HAP-1 (cell line): ENCODE results near the gene CRELD2.

Experiments used
- DNase-seq, 2 experiments: peaks; one replicate each; pipeline ENCODE4 v3.0.0-alpha.2; 2016 to 2020; ENCODE audit warnings: low spot score in 2 of 2
- H3K27me3 ChIP-seq: fragments of 250-450 bp; sonication (Bioruptor Pico); 2 replicates; pipeline ENCODE4 v1.5.1; 2020; ENCODE audit warnings: low read depth, mild to moderate bottlenecking, moderate library complexity
- H3K36me3 ChIP-seq: fragments of 250-450 bp; sonication (Bioruptor Pico); replicated peaks from 2 replicates; pipeline ENCODE4 v1.5.1; 2020; ENCODE audit warnings: mild to moderate bottlenecking
- H3K4me1 ChIP-seq: fragments of 250-450 bp; sonication (Bioruptor Pico); 2 replicates; pipeline ENCODE4 v1.5.1; 2020; ENCODE audit warnings: mild to moderate bottlenecking
- H3K4me3 ChIP-seq: fragments of 250-450 bp; sonication (Bioruptor Pico); 2 replicates; pipeline ENCODE4 v1.5.1; 2020; ENCODE audit warnings: mild to moderate bottlenecking, moderate library complexity
- H3K9me3 ChIP-seq: fragments of 250-450 bp; sonication (Bioruptor Pico); 2 replicates; pipeline ENCODE4 v1.5.1; 2020; ENCODE audit warnings: mild to moderate bottlenecking, moderate library complexity
- in situ Hi-C: fragments of 300-500 bp; cut with MboI; formaldehyde crosslinking; loops from 3 replicates; pipeline ENCODE4 v1.14.3; 2020; ENCODE audit warnings: low sequenced_read_pairs, inconsistent platforms, mixed read lengths

The CRELD2 gene

DNA sequence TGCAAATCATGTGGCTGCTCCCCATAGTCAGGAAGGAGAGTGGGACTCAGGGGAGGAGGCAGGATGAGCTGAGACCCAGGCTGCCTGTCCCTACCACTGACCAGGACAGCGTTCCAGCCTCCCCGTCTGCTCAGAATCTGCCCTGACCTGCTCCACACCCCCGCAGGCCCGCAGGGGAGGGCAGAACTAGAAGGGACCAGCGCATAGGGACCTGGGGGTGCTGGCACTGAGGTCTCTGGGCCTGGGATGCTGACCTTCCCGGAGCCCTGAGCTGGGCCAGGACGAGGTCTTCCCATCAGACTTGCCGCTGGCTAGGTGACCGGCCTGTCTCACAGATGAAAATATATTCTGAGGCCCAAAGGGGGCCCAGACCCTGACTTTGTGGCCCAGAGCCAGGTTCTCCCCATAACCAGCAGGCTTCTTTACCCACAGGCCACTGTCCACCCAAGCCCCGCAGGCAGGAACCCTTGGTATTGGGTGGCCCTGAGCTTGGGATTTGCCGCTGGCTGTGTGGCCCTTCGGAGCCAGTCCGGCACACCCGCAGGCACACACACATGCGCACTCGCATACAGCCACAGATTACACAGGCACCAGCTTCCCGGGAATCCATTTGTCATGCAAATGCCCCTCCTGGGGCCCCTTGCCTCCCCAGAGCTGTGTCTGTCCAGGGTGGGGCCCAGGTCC lies 28.3 kb downstream of the CRELD2 start:
- in situ Hi-C loops = no loop called here
- Histone ChIP-seq H3K9me3 (no peaks in the 10 kb centered on the region), H3K4me1 (peaks cover 25% of the 10 kb centered on the region)

DNA sequence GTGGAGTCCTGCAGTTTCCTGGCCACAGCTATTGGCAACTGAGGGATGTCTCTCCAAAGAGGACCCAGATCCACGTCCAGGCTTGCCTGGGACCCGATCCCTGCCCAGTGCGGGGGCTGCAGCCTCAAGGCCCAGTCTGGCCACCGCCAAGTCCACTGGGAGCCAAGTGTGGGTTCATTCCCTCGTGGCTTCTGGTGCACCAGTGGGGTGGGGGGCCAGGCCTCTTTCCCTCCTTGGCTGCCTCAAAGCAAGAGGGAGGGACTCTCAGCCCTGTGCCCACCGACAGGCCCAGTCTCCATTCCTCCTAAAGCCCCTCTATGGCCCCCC lies 28.8 kb downstream of the CRELD2 start:
- H3K4me3 ChIP-seq = no peak overlapping the region
- DNase-seq = no peak
- in situ Hi-C loops = no loop called here

More for the DNA sequence above, 28.3 kb downstream of the CRELD2 start:
- no peaks in the 10 kb centered on the region for H3K36me3 ChIP-seq
- H3K4me3 ChIP-seq = peak overlapping the region; percentile 7; the same call in 1 of the 2 replicates
- no peaks in the 10 kb centered on the region for H3K27me3 ChIP-seq
- peak; percentile 83 to 95 for DNase-seq

DNA sequence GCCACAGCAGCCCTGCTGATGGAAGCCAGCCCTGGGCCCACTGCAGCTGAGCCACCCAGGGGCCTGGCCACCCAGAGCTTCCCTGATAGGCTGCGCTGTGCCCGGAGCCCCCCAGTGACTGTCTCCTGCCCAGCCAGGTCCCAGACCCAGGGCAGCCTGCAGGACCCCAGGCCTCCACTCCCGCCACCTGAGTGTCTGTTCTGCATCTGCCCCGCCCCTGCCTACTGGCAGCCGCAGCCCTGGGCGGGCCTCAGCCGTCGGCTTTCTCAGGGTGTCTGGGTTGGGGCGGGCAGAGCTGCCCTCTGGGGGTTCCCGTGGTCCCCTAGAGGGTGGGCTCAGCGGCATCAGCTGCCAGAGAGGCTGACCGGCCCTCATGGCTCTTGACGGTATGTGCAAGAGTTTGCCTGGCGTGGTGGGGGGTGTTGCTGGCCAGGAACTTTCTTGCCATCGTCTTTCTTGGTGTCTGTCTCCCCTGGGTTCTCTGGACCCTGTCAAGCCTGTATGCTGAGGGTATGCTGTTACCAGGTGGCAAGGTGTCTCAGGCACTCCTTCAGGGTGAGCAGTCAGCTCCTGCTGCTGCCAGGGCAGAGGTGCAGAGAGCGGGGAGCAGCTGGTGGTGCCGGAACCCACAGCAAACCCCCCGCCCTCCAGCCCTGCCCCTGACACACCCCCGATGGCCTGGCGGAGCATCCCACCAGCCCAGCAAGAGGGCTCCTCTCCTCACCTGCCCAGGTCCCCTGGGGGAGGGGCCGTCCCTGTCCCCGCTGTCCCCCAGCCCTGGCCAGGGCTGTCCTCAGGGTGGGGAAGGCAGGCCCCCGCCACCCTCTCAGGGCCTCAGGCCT lies 29.9 kb downstream of the CRELD2 start:
- H3K4me3 ChIP-seq = no peak overlapping the region
- DNase-seq = no peak
- in situ Hi-C loops = no loop called here
- H3K36me3 ChIP-seq = no peaks in the 10 kb centered on the region
- H3K4me1 ChIP-seq = peaks cover 25% of the 10 kb centered on the region
- no peaks in the 10 kb centered on the region for H3K27me3 ChIP-seq
- no peaks in the 10 kb centered on the region for H3K9me3 ChIP-seq

More for the DNA sequence above, 28.8 kb downstream of the CRELD2 start:
- no peaks in the 10 kb centered on the region for H3K36me3 ChIP-seq
- no peaks in the 10 kb centered on the region for H3K27me3 ChIP-seq
- peaks cover 25% of the 10 kb centered on the region for H3K4me1 ChIP-seq
- no peaks in the 10 kb centered on the region for H3K9me3 ChIP-seq

DNA sequence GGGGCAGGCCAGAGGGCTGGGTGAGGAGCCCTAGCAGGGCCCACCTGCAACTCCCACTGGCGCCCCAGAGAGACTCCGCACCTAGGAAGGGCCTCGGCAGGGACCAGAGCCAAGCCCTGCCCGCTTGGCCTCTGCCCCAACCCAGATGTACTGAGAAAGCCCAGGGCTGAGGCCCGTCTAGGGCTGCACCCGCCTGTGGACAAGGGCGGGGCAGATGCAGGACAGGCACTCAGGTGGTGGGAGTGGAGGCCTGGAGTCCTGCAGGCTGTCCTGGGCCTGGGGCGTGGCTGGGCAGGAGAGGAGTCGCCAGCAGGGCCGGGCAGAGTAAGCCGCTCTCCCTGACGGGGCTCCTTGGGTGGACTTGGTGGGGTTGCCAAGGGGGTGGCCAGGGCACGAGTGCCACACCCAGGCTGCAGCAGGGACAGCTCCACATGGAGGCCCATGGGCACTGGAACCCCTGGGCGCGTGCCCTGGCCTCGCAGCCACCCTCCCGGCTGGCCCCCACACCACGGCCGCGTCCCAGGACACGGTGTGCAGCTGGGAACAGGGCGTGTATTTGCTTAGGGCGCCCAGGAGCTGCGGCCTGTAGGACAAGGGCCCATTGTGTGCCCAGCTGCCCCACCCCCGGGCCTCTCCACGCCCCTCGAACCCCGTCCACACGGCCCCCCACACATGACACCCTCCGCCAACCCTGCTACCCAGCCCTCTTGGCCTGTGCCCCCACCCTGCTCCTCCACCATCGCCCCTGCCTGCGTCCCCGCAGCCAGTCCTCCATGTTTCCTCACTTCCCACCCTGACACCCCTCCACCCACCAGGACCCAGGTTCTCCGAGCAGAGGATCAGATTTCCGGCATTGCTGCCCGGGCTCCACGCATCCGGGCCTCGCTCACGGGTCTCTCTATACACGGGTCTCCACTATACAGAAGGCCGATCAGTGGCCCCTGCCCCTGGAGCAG lies 30.8 kb downstream of the CRELD2 start:
- H3K27me3 ChIP-seq = no peaks in the 10 kb centered on the region
- H3K4me1 ChIP-seq = peaks cover 25% of the 10 kb centered on the region
- H3K36me3 ChIP-seq = no peaks in the 10 kb centered on the region
- no peak overlapping the region for H3K4me3 ChIP-seq
- no peaks in the 10 kb centered on the region for H3K9me3 ChIP-seq
- DNase-seq = no peak
- in situ Hi-C loops = no loop called here

DNA sequence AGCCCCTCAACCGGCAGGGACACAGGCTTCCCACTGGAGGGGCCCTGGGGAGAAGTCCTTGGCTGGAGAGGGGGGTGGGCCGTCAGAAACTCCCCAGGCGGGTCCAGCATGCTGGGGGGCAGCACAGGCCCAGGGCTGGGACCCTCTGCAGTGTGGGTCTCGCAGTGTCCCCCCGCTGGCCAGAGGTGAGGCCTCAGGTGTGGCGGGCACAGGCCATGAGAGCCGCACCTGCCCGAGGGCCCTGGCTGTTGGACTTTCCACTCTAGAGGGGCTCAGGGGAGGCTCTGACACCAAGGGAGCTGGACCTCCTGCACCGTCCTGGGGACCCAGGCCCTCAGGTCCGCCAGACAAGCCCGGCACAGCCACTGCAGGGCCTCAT lies 31.5 kb downstream of the CRELD2 start:
- H3K27me3 ChIP-seq = no peaks in the 10 kb centered on the region
- in situ Hi-C loops = no loop called here
- H3K36me3 ChIP-seq = no peaks in the 10 kb centered on the region
- no peak overlapping the region for H3K4me3 ChIP-seq
- no peaks in the 10 kb centered on the region for H3K9me3 ChIP-seq
- peaks cover 25% of the 10 kb centered on the region for H3K4me1 ChIP-seq
- DNase-seq = no peak

DNA sequence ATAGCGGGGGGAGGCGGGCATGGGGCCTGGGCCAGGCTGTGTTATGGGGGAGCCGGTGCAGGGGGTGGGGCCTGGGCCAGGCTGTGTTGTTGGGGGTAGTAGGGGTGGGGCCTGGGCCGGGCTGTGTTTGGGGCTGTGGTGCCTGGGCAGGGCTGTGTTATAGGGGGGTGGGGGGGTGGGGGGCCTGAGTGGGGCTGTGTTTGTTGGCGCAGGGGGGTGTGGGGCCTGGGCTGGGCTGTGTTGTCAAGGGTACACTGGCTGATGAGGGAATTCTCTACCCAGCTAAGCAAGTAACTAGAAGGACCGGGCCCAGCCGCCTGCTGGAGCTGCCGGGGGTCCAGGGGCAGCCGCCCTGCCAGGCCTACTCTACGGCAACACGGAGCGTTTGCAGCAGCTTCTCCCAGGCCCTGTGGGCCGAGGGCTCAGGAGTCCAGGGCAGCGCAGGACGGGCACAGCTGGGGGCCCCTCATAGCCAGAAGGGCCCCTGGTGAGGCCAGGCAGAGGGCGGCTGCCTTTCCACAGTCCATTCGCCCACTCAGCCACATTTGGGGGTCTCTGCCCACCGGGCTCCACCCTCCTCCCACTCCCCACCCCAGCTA lies 32.1 kb downstream of the CRELD2 start:
- Histone ChIP-seq H3K4me3 (no peak overlapping the region), H3K4me1 (peaks cover 25% of the 10 kb centered on the region), H3K36me3 (no peaks in the 10 kb centered on the region), H3K27me3 (no peaks in the 10 kb centered on the region), H3K9me3 (no peaks in the 10 kb centered on the region)
- in situ Hi-C loops = no loop called here
- DNase-seq = no peak

DNA sequence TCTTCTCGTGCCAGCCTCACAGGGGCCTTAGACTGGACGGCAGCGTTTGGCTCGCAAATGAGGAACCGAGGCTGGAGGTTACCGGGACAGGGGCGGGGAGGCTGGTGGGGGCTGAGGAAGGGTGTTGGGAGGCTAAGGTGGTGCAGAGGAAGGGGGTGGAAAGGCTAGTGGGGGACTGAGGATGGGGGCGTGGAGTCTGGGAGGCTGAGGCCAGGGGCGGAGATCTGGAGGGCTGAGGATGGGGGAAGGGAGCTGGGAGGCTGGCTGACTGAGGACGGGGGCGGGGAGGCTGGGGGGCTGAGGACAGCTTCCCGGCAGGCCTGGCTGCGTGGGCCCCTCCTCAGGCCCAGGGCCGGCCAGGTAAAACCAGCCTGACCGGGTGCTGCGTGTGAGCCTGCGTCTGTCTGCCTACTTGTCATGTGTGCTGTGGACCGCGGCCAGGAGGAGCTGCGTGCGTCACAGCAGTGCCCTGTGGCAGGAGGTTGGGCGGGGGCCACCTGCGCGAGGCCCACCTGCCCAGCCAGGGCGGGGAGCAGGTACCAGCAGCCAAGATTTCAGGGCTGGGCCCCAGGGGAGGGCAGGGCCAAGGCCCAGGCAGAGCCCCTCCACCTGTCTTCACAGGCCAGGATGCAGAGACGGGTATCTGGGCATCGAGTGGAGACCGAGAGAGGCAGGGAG lies 32.7 kb downstream of the CRELD2 start:
- Histone ChIP-seq H3K4me1 (peaks cover 19% of the 10 kb centered on the region), H3K9me3 (no peaks in the 10 kb centered on the region), H3K36me3 (no peaks in the 10 kb centered on the region), H3K4me3 (no peak overlapping the region), H3K27me3 (no peaks in the 10 kb centered on the region)
- in situ Hi-C loops = no loop called here
- DNase-seq = no peak

DNA sequence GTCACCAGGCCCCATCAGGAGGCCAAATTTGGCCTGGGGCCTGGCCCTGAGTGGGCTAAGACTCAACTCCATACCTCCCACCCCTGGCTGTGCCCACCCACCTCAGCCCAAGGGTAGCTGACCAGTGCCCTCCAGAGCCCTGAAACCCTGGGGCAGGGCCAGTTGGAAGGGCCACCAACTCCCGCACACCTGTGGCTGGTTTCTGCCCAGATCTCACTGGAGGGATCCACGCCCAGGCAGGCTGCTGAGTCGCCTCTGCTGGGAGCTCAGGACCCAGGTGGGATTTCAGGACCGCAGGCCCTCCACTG lies 33.2 kb downstream of the CRELD2 start:
- DNase-seq = no peak
- in situ Hi-C loops = no loop called here
- Histone ChIP-seq H3K36me3 (no peaks in the 10 kb centered on the region), H3K4me1 (peaks cover 14% of the 10 kb centered on the region), H3K9me3 (no peaks in the 10 kb centered on the region), H3K4me3 (no peak overlapping the region), H3K27me3 (no peaks in the 10 kb centered on the region)

DNA sequence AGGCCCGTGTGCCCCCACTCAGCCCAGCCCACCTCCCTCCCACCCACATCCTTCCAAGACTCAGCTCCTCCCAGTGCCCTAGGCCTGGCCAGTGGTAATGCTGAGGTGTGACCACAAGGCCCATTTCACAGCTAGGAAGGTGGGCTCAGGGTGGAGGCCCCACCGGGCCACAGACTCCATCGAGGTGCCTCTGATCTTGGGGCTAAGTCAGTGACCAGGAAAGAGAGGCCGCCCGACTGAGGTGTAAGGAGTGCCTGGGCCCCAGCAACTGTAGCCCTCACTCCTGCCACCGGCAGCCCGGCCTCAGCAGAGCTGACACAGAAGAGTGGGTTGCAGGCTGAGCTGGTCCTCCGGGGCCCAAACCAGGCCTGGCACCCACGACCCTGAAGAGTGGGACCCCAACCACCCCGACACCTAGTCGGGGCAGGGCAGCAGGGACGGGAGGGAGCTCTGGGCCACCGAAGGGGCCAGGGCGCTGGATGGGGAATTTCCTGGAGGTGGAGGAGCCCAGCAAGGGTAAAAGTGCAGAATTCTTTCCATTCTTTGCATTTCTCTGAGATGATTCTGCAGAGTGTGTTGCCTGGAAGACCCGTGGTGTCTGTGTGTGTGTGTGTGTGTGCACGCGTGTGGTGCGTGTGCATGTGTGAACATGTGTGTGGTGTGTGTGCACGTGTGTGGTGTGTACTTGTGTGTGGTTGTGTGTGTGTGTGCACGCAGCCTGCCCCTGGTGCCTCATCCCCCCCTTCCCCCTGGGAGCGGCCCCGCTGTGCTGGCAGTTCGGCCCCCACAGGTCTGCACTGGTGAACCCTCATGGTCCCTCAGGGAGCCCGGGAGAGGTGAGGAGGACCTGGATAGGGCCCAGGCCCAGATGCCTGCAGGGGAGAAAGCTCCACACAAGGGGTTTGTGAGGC lies 33.8 kb downstream of the CRELD2 start:
- DNase-seq = no peak
- in situ Hi-C loops = no loop called here
- Histone ChIP-seq H3K27me3 (no peaks in the 10 kb centered on the region), H3K36me3 (no peaks in the 10 kb centered on the region), H3K4me1 (peaks cover 8% of the 10 kb centered on the region), H3K4me3 (no peak overlapping the region), H3K9me3 (no peaks in the 10 kb centered on the region)

DNA sequence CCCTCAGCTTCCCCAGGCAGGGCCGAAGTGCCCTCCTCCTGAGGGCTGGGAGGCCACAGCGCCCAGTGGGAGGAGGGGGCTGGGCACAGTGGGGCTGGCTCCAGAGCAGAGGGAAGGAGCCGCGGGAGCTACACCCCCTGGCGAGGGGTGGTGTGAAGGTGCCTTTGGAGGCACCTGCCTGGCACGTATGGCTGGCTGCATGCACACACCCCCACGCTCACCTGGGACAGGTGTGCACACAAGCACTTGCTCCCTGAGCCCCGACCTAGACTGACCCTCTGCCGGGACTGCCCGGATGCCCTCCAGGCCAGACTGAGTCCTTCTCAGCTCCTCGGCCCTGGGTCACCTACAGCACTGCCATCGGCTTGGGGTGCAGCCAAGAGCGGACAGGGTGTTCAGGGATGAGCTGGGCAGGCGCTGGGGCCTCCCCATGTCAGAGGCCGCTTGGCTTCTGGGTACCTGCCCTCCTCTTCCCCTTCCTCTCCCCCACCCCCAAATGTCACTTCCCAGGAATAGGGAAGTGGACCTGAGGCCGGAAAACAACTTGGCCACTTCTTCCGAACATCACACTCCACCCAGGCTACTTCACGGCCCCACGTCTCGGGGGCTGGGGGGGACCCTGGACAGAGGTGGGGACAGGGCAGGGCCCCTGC lies 34.7 kb downstream of the CRELD2 start:
- in situ Hi-C loops = no loop called here
- Histone ChIP-seq H3K4me3 (no peak overlapping the region), H3K9me3 (no peaks in the 10 kb centered on the region), H3K27me3 (no peaks in the 10 kb centered on the region), H3K36me3 (no peaks in the 10 kb centered on the region), H3K4me1 (no peaks in the 10 kb centered on the region)
- DNase-seq = no peak

DNA sequence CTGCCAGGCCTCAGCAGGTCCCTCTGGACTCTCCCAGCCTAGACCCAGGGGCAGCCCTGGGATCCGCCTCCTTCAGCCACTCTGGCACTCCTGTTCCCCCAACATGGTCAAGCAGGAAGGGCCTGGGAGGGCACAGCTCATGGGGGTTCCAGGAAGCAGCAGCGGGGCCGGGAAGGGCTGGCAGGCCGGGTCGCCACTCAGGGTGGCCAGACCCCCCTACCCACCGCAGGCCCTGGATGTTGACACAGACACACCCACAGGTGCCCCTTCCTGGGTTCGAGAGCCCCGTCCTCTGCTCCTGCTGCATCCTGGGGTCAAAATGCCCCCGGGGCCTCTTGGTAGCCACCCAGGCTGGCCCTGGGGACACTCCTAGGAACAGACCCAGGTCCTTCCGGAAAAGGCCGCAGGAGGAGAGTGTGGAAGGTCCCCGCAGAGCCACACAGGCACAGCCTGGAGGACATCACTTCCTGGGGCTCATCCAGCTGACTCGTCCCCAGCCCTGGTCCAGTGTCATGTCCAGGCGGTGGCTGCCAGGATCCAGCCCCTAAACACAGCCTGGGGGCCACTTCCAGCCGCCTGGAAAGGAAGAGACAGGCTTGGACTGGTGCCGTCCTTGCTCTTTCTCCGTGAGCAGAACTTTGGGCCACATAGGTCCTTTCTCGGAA lies 35.4 kb downstream of the CRELD2 start:
- Histone ChIP-seq H3K27me3 (no peaks in the 10 kb centered on the region), H3K9me3 (no peaks in the 10 kb centered on the region), H3K4me1 (no peaks in the 10 kb centered on the region), H3K36me3 (no peaks in the 10 kb centered on the region), H3K4me3 (no peak overlapping the region)
- no peak for DNase-seq
- in situ Hi-C loops = no loop called here

DNA sequence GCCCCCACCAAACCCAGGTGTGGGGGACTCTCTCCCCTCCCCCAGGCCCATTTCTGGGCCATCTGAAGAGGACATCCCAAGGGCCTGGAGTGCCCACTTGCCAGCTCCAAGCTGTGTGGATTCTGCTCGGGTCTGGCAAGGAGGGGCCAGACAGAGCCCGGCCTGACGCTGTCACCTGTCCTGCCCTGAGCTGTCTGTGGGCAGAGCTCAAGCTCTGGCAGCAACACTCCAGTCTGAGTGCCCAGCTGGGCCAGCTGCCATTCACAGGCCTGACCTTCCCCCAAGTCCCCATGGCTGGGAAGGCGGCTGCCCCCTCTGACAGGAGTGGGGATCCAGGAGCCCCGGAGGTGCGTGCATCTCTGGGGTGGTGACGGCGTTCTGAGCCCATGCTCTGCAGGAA lies 35.9 kb downstream of the CRELD2 start:
- Histone ChIP-seq H3K36me3 (no peaks in the 10 kb centered on the region), H3K4me3 (no peak overlapping the region), H3K27me3 (no peaks in the 10 kb centered on the region), H3K4me1 (peaks cover 3% of the 10 kb centered on the region), H3K9me3 (no peaks in the 10 kb centered on the region)
- in situ Hi-C loops = no loop called here
- DNase-seq = no peak
